NCI-H1048 (cell line): ENCODE results near the gene TICRR.

ENCODE experiments used
- DNase-seq: peaks from one replicate; lab custom pipeline; 2025; lab: John Stamatoyannopoulos, UW

Gene TICRR

DNA sequence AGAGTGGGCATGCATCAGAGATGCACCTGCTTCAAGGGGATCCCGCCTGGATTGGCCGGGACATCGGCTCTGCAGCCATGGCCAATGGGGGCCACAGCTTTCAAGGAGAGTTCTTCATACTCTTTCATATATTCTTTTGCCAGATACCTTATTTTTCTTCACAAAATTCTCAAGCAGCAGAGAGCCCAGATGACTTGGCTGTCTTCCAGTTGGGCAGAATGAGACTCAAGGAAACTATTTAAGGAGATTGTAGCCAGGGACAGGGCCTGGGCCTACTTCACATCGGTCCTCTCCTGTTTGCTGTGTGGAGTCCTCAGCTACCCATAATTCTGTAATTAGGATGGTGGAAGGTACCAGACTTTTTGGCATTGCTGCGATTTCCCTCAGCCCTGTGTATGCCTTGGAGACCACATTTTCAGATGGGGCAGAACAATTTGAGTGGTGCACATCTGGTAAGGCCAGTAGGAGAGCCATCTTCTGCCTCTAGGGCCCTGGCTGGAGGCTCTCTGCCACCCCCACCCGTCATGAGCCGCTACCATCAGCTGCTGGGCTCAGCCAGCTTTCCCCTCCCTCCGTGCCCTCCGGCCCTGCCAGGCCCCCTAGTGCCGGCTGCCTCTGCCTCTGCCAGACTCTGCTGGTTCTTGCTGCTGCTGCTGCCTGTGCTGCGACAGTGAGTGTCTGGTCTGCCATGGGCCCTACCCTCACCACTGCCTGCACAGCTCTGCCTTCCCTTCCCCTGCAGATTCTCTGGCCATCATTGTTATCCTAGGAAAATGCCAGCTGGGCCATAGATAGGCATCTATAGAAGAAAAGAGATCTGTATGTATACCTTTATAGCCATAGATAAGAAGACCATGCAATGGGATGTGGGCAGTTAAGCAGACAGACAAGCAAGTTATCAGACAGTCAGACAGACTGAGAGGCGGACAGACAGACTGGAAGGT is 97.2 kb downstream of the TICRR start:
- no peak for DNase-seq

DNA sequence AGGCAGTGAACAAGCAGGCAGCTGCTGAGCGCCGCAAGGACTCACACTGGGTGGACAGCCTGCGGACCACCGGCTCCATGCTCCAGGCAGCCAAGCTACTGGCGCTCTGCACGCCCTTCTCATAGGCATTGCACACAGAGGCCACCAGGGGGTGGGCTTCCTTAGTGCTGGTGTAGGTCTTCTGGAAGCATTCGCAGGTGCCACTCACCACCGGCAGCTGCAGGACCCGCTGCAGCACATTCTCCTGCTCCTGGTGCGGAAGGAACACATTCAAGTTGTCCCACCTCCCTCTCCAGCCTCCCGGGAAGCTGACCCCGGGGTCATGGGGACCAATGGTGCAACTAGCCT is 97.9 kb downstream of the TICRR start:
- DNase-seq: no peak

- no peak for DNase-seq
These were observed 99.3 kb downstream of the TICRR start for GRCh38 chr15:89674526-89674925.

- DNase-seq: no peak
These were observed 100.3 kb downstream of the TICRR start for GRCh38 chr15:89675606-89676005.

DNA sequence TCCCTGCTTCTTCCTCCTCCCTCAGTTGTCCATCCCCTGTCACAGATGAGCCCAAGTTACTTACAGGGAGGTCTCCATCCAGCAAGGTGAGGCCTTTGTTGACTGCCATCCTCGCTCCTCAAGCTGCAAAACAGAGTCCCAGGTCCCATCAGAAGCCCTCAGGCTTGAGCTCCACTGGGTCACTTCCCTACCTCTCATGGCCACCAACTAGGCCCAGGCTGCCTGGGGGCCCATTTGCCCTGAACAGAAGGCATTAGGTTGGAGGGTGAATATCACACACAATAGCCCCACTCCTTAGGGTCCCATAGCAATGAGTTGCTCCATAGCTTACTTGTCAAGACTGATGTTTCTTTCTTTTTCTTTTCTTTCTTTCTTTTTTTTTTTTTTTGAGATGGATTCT is 102.1 kb downstream of the TICRR start:
- DNase-seq: no peak
